ENCODE results near the gene FAM217A. TPM values are rescaled to one million over a fixed set of nuclear protein-coding genes. Genes with fewer than 3 reads are reported as not detected.

FAM217A gene
- total and polyA plus RNA-seq, 2 of the 13 experiments (the other 11 are each of a cell fraction or from before 2014, with no cell fraction given), result not detected

GRCh38 chr6:4059115-4059777 lies 19.7 kb downstream of the FAM217A start (continued):
- TF ChIP-seq FUBP1 (CRISPR knock-in tag; IDR thresholded peaks at IDR 0.05; ENCODE audit: borderline replicate concordance), result no peak
- no peak for TF ChIP-seq ESRRA (CRISPR knock-in tag; IDR thresholded peaks at IDR 0.05; ENCODE audit: low read depth)
- TF ChIP-seq LCORL (IDR thresholded peaks at IDR 0.05), result no peak
- TF ChIP-seq LCORL (CRISPR knock-in tag; IDR thresholded peaks at IDR 0.05), result peak; percentile 34; the same call in 1 of the 2 replicates
- TF ChIP-seq ZNF24 (IDR thresholded peaks at IDR 0.05), result no peak
- TF ChIP-seq JUND (CRISPR knock-in tag; IDR thresholded peaks at IDR 0.05), result peak; percentile 61; the same call in 1 of the 2 replicates
- peak; percentile 53; the same call in 1 of the 2 replicates for TF ChIP-seq ELF3 (CRISPR knock-in tag; IDR thresholded peaks at IDR 0.05)
- peak; percentile 73; the same call in 1 of the 2 replicates for TF ChIP-seq HOMEZ (CRISPR knock-in tag; IDR thresholded peaks at IDR 0.05; ENCODE audit: low read depth)
- peak; percentile 68 for TF ChIP-seq SRF (IDR thresholded peaks at IDR 0.05; ENCODE audit: low read depth, low read length)
- TF ChIP-seq ARID5B (CRISPR knock-in tag; IDR thresholded peaks at IDR 0.05), result peak; percentile 50
- peak; percentile 29; the same call in 1 of the 2 replicates for TF ChIP-seq PATZ1 (CRISPR knock-in tag; IDR thresholded peaks at IDR 0.05)
- TF ChIP-seq KDM6A (CRISPR knock-in tag; IDR thresholded peaks at IDR 0.05; ENCODE audit: low read depth), result peak; percentile 40; the same call in 1 of the 2 replicates
- TF ChIP-seq SMAD3 (CRISPR knock-in tag; IDR thresholded peaks at IDR 0.05), result no peak
- TF ChIP-seq STAG1 (CRISPR knock-in tag; IDR thresholded peaks at IDR 0.05), result peak; percentile 27; the same call in 1 of the 2 replicates
- TF ChIP-seq MED1 (CRISPR knock-in tag; IDR thresholded peaks at IDR 0.05), result peak; percentile 52
- TF ChIP-seq FOXP4 (CRISPR knock-in tag; IDR thresholded peaks at IDR 0.05), result no peak

All from HepG2 (cell line).